HEK293 (cell line): Measurements from ENCODE around the gene C3AR1.
A peak's percentile ranks its signal among the peaks of the same experiment; 100 is the strongest.

ENCODE experiments used
- CTCF ChIA-PET: fragments of 350-600 bp; formaldehyde crosslinking; extraction: SDS; loops from one replicate; lab custom pipeline; 2021; ENCODE audit warnings: antibody characterized with exemption; lab: Yijun Ruan, JAX
- POLR2A ChIA-PET: fragments of 300-600 bp; formaldehyde crosslinking; extraction: SDS; loops from one replicate; lab custom pipeline; 2020; ENCODE audit warnings: antibody characterized with exemption, inconsistent platforms; lab: Yijun Ruan, JAX
- H3K27ac ChIP-seq: fragments of 200-500 bp; sonication (Bioruptor generic); 2 replicates; pipeline ENCODE4 v1.5.1; 2014; ENCODE audit warnings: low read depth, low read length, control low read depth, inconsistent platforms; ENCODE audit errors: extremely low read depth
- H3K36me3 ChIP-seq, 2 experiments: fragments of 200-500 bp in 1 of 2; sonication (Bioruptor generic) in 1 of 2; 1 replicate in 1 of 2; 2 replicates in 1 of 2; pipeline ENCODE4 v1.5.1; 2014 to 2017; ENCODE audit warnings: inconsistent platforms in 2 of 2, low read length in 2 of 2; ENCODE audit not compliant: control insufficient read depth in 2 of 2, insufficient read depth in 1 of 2
- H3K4me1 ChIP-seq: fragments of 200-500 bp; sonication (Bioruptor generic); 2 replicates; pipeline ENCODE4 v1.5.1; 2014; ENCODE audit warnings: mild to moderate bottlenecking, low read length, inconsistent platforms; ENCODE audit not compliant: control insufficient read depth, insufficient read depth
- H3K4me3 ChIP-seq: 2 replicates; pipeline ENCODE4 v1.5.1; 2011; ENCODE audit warnings: low read depth, mild to moderate bottlenecking, control low read depth, low read length, moderate library complexity
- H3K9me3 ChIP-seq: fragments of 200-500 bp; sonication (Bioruptor generic); 2 replicates; pipeline ENCODE4 v1.5.1; 2014; ENCODE audit warnings: low read depth, low read length, inconsistent platforms; ENCODE audit not compliant: control insufficient read depth, insufficient read depth
- AEBP2 ChIP-seq: fragments of 450-650 bp; formaldehyde crosslinking; IDR thresholded peaks from 2 replicates; pipeline ENCODE4 v1.5.1; 2016; ENCODE audit warnings: missing biosample characterization, missing genetic modification characterization, borderline replicate concordance
- ATF2 ChIP-seq: fragments of 450-650 bp; formaldehyde crosslinking; IDR thresholded peaks from 2 replicates; pipeline ENCODE4 v1.5.1; 2016; ENCODE audit warnings: missing biosample characterization, missing genetic modification characterization, low read depth
- BCL11B ChIP-seq: fragments of 450-650 bp; formaldehyde crosslinking; IDR thresholded peaks from 2 replicates; pipeline ENCODE4 v1.5.1; 2016; ENCODE audit warnings: low read depth, missing biosample characterization, missing genetic modification characterization
- CTCF ChIP-seq: fragments of 450-650 bp; formaldehyde crosslinking; IDR thresholded peaks from 2 replicates; pipeline ENCODE4 v1.5.1; 2016; ENCODE audit warnings: missing biosample characterization, missing genetic modification characterization
- ELK4 ChIP-seq: IDR thresholded peaks from 2 replicates; pipeline ENCODE4 v1.6.1; 2011; ENCODE audit warnings: mild to moderate bottlenecking, low read depth, low read length, borderline replicate concordance
- GLI2 ChIP-seq: fragments of 450-650 bp; formaldehyde crosslinking; IDR thresholded peaks from 2 replicates; pipeline ENCODE4; 2017; ENCODE audit warnings: missing biosample characterization, missing genetic modification characterization, low read depth, borderline replicate concordance
- SETDB1 ChIP-seq: IDR thresholded peaks from one replicate; pipeline ENCODE4 v1.6.1; 2017; ENCODE audit warnings: mild to moderate bottlenecking, low read length, moderate library complexity, mixed read lengths; ENCODE audit not compliant: insufficient read length
- YY1 ChIP-seq: fragments of 450-650 bp; formaldehyde crosslinking; IDR thresholded peaks from 2 replicates; pipeline ENCODE4 v1.5.1; 2018; ENCODE audit warnings: missing biosample characterization, missing genetic modification characterization
- ZFP37 ChIP-seq: fragments of 450-650 bp; formaldehyde crosslinking; IDR thresholded peaks from 2 replicates; pipeline ENCODE4 v1.5.1; 2016; ENCODE audit warnings: missing biosample characterization, missing genetic modification characterization
- ZNF10 ChIP-seq: fragments of 450-650 bp; formaldehyde crosslinking; IDR thresholded peaks from 2 replicates; pipeline ENCODE4 v1.5.1; 2017; ENCODE audit warnings: missing biosample characterization, missing genetic modification characterization
- ZNF133 ChIP-seq: fragments of 450-650 bp; formaldehyde crosslinking; IDR thresholded peaks from 2 replicates; pipeline ENCODE4 v1.5.1; 2016; ENCODE audit warnings: missing biosample characterization, missing genetic modification characterization
- ZNF138 ChIP-seq: fragments of 450-650 bp; formaldehyde crosslinking; IDR thresholded peaks from 2 replicates; pipeline ENCODE4 v1.5.1; 2016; ENCODE audit warnings: missing biosample characterization, missing genetic modification characterization, borderline replicate concordance
- ZNF302 ChIP-seq: fragments of 450-650 bp; formaldehyde crosslinking; IDR thresholded peaks from 2 replicates; pipeline ENCODE4 v1.5.1; 2016; ENCODE audit warnings: missing biosample characterization, missing genetic modification characterization, low read depth
- ZNF341 ChIP-seq: fragments of 450-650 bp; formaldehyde crosslinking; IDR thresholded peaks from 2 replicates; pipeline ENCODE4; 2016; ENCODE audit warnings: low read depth, missing biosample characterization, missing genetic modification characterization
- ZNF350 ChIP-seq: fragments of 450-650 bp; formaldehyde crosslinking; IDR thresholded peaks from 2 replicates; pipeline ENCODE4 v1.5.0; 2017; ENCODE audit warnings: missing biosample characterization, mild to moderate bottlenecking, missing genetic modification characterization
- ZNF37A ChIP-seq: fragments of 450-650 bp; IDR thresholded peaks from 2 replicates; pipeline ENCODE4 v1.5.1; 2018; ENCODE audit warnings: missing biosample characterization, missing genetic modification characterization
- ZNF423 ChIP-seq: fragments of 450-650 bp; formaldehyde crosslinking; IDR thresholded peaks from 2 replicates; pipeline ENCODE4 v1.5.1; 2016; ENCODE audit warnings: missing biosample characterization, missing genetic modification characterization
- ZNF449 ChIP-seq: fragments of 450-650 bp; formaldehyde crosslinking; IDR thresholded peaks from 2 replicates; pipeline ENCODE4 v1.5.1; 2017; ENCODE audit warnings: missing biosample characterization, mild to moderate bottlenecking, missing genetic modification characterization, moderate library complexity
- ZNF580 ChIP-seq: fragments of 450-650 bp; formaldehyde crosslinking; IDR thresholded peaks from 2 replicates; pipeline ENCODE4 v1.5.1; 2016; ENCODE audit warnings: missing biosample characterization, missing genetic modification characterization
- ZNF585B ChIP-seq: fragments of 450-650 bp; formaldehyde crosslinking; IDR thresholded peaks from 2 replicates; pipeline ENCODE4 v1.5.1; 2016; ENCODE audit warnings: missing biosample characterization, missing genetic modification characterization
- ZNF768 ChIP-seq: fragments of 450-650 bp; formaldehyde crosslinking; IDR thresholded peaks from 2 replicates; pipeline ENCODE4 v1.5.1; 2018; ENCODE audit warnings: missing biosample characterization, mild to moderate bottlenecking, missing genetic modification characterization
- ZSCAN30 ChIP-seq: fragments of 450-650 bp; IDR thresholded peaks from 2 replicates; pipeline ENCODE4 v1.5.1; 2018; ENCODE audit warnings: missing biosample characterization, mild to moderate bottlenecking, missing genetic modification characterization, moderate library complexity

Gene C3AR1

GRCh38 chr12:8045952-8046944 is 19.9 kb downstream of the C3AR1 start (continued):
- no peak for TF ChIP-seq AEBP2 (tag by site-specific recombination)
- no peak for TF ChIP-seq ZFP37 (tag by site-specific recombination)
- TF ChIP-seq GLI2 (tag by site-specific recombination), result no peak
- peak; percentile 33; the same call in 1 of the 2 replicates for TF ChIP-seq CTCF (tag by site-specific recombination)
- no peak for TF ChIP-seq BCL11B (tag by site-specific recombination)
- no peak for TF ChIP-seq ZNF10
- TF ChIP-seq ZNF449 (tag by site-specific recombination), result no peak
- TF ChIP-seq ZNF580 (tag by site-specific recombination), result no peak

- H3K36me3 ChIP-seq, result peaks cover 34 to 40% of the 10 kb centered on the region in 2 experiments
- H3K4me3 ChIP-seq, result no peak overlapping the region
- ChIA-PET CTCF (interaction anchor here (0.5 to 4.0 kb wide), 4 partner anchors 37 to 196 kb away, joined by 3 to 23 read pairs (median 7); no protein-coding TSS in a partner anchor), POLR2A (no interaction called here)
- H3K4me1 ChIP-seq, result peaks cover 11% of the 10 kb centered on the region
- TF ChIP-seq ZNF585B (tag by site-specific recombination) (no peak), ZSCAN30 (tag by site-specific recombination) (no peak), ZNF302 (no peak), ZNF423 (no peak), YY1 (no peak), ZNF768 (tag by site-specific recombination) (no peak), ATF2 (no peak), ELK4 (no peak), ZNF10 (no peak), ZNF350 (tag by site-specific recombination) (no peak), ZNF341 (tag by site-specific recombination) (no peak), ZNF37A (tag by site-specific recombination) (no peak), ZNF138 (tag by site-specific recombination) (no peak), ZNF133 (no peak), SETDB1 (no peak)
- no peak overlapping the region for H3K27ac ChIP-seq
- H3K9me3 ChIP-seq, result no peaks in the 10 kb centered on the region
Observed at GRCh38 chr12:8040791-8041190, 25.4 kb downstream of the C3AR1 start.
